HG02623 (cell line): ENCODE results near the gene ENG.
"Not testable (repeated sequence)": the region's sequence is repeated elsewhere in the genome, so short reads cannot be mapped to it uniquely, and the experiment has no call there.

Experiments
- ATAC-seq: cut with Tn5 transposase; IDR thresholded peaks from one replicate; pipeline ENCODE4 v1.9.1; 2021; ENCODE audit warnings: moderate library complexity; ENCODE audit not compliant: unreplicated experiment

Gene ENG

GRCh38 chr9:127878652-127879390 is 24.4 kb upstream of the ENG start:
- no peak for ATAC-seq

- ATAC-seq, result no peak
Observed at GRCh38 chr9:127878001-127878651, 23.7 kb upstream of the ENG start.

GRCh38 chr9:127877566-127877998 is 23.1 kb upstream of the ENG start, which contains the start of gene AK1:
TSS of gene AK1 (minus strand) at chr9:127877675. CDS start at chr9:127874617, 3,058 bp downstream.
- ATAC-seq, result no peak

GRCh38 chr9:127876764-127877562 is 22.5 kb upstream of the ENG start:
- no peak for ATAC-seq

- no peak for ATAC-seq
Observed at GRCh38 chr9:127876026-127876763, 21.7 kb upstream of the ENG start.

- ATAC-seq, result no peak
Observed at GRCh38 chr9:127875306-127875966, 21.0 kb upstream of the ENG start.

- ATAC-seq, result no peak
Observed at GRCh38 chr9:127874301-127875221, 20.1 kb upstream of the ENG start.

GRCh38 chr9:127873886-127874285 is 19.4 kb upstream of the ENG start:
- ATAC-seq, result no peak

GRCh38 chr9:127873223-127873691 is 18.8 kb upstream of the ENG start:
- ATAC-seq, result no peak

- no peak for ATAC-seq
Observed at GRCh38 chr9:127872369-127873222, 18.1 kb upstream of the ENG start.

- ATAC-seq, result no peak
Observed at GRCh38 chr9:127871531-127871930, 17.1 kb upstream of the ENG start.

GRCh38 chr9:127870887-127871286 is 16.4 kb upstream of the ENG start:
- no peak for ATAC-seq

GRCh38 chr9:127870153-127870491 is 15.7 kb upstream of the ENG start:
- ATAC-seq, result not testable (repeated sequence)

GRCh38 chr9:127869310-127870152 is 15.1 kb upstream of the ENG start:
- peak; percentile 57 for ATAC-seq

GRCh38 chr9:127868278-127868902 is 13.9 kb upstream of the ENG start:
- ATAC-seq, result no peak

- ATAC-seq, result no peak
Observed at GRCh38 chr9:127867356-127868277, 13.2 kb upstream of the ENG start.
